HepG2 (cell line): Measurements from ENCODE around the gene CENPB. TPM values are rescaled to one million over a fixed set of nuclear protein-coding genes. Genes with fewer than 3 reads are reported as not detected.

Experiments used
- ELF3 ChIP-seq: IDR thresholded peaks from 2 replicates; pipeline ENCODE4 v1.6.1; 2016; ENCODE audit warnings: missing genetic modification reagents, missing compliant biosample characterization
- KLF16 ChIP-seq, 2 experiments: sonication (generic) in 1 of 2; formaldehyde crosslinking in 1 of 2; IDR thresholded peaks; 2 replicates each; pipeline versions ENCODE4 v1.6.1 to v1.8.0; 2016 to 2023; ENCODE audit warnings: missing genetic modification reagents in 2 of 2, missing compliant biosample characterization in 1 of 2
- NAIF1 ChIP-seq: sonication (generic); formaldehyde crosslinking; IDR thresholded peaks from 2 replicates; pipeline ENCODE4 v1.5.0; 2020; ENCODE audit warnings: mild to moderate bottlenecking, missing genetic modification reagents, borderline replicate concordance
- NR3C1 ChIP-seq: sonication (generic); formaldehyde crosslinking; IDR thresholded peaks from 2 replicates; pipeline ENCODE4 v1.4.0; 2020; ENCODE audit warnings: missing genetic modification reagents
- TFDP1 ChIP-seq: IDR thresholded peaks from 2 replicates; pipeline ENCODE4 v1.6.1; 2016; ENCODE audit warnings: missing compliant biosample characterization, missing genetic modification reagents, borderline replicate concordance
- THAP9 ChIP-seq: sonication (generic); formaldehyde crosslinking; IDR thresholded peaks from 2 replicates; pipeline ENCODE4; 2020; ENCODE audit warnings: missing genetic modification reagents, mild to moderate bottlenecking, borderline replicate concordance
- TOE1 ChIP-seq: sonication (generic); formaldehyde crosslinking; IDR thresholded peaks from 2 replicates; pipeline ENCODE4 v1.4.0; 2020; ENCODE audit warnings: mild to moderate bottlenecking, missing genetic modification reagents
- UBTF ChIP-seq: sonication (generic); formaldehyde crosslinking; IDR thresholded peaks from 2 replicates; pipeline ENCODE4 v1.4.0; 2020; ENCODE audit warnings: mild to moderate bottlenecking, missing genetic modification reagents
- ZGPAT ChIP-seq: IDR thresholded peaks from 2 replicates; pipeline ENCODE4 v1.6.1; 2016; ENCODE audit warnings: mild to moderate bottlenecking
- ZNF142 ChIP-seq: sonication (generic); formaldehyde crosslinking; IDR thresholded peaks from 2 replicates; pipeline ENCODE4 v1.4.0; 2020; ENCODE audit warnings: missing genetic modification reagents
- ZNF143 ChIP-seq: sonication (generic); formaldehyde crosslinking; IDR thresholded peaks from 2 replicates; pipeline ENCODE4 v1.4.0; 2020; ENCODE audit warnings: missing genetic modification reagents
- ZNF549 ChIP-seq: sonication (generic); formaldehyde crosslinking; IDR thresholded peaks from 2 replicates; pipeline ENCODE4 v1.5.0; 2020; ENCODE audit warnings: missing genetic modification reagents
- polyA plus RNA-seq, 8 experiments: library from polyadenylated mRNA; depleted of rRNA in 3 of 8; stranded (reverse) in 7 of 8; unstranded in 1 of 8; fragments of >200 nt; fragmentation: Illumina TruSeq in 4 of 8; extraction: Trizol in 4 of 8; gene quantifications; 2 replicates each; pipeline versions ENCODE4 v1.2.1 to v1.2.3, GENCODE V29; 2011 to 2016; ENCODE audit warnings: low read depth in 4 of 8, missing spikeins in 1 of 8, mixed read lengths in 1 of 8; ENCODE audit not compliant: insufficient read depth in 1 of 8
- total RNA-seq, 5 experiments: library from RNA; depleted of rRNA; stranded (reverse); fragments of >200 nt; fragmentation: Illumina TruSeq; extraction: Trizol; gene quantifications; 2 replicates each; pipeline ENCODE4 v1.2.3, GENCODE V29; 2016; ENCODE audit warnings: low read depth in 1 of 5

Gene CENPB
- total and polyA plus RNA-seq, 2 of the 13 experiments (the other 11 are each of a cell fraction or from before 2014, with no cell fraction given): 10.4 to 54.5 TPM

- peak; percentile 71; the same call in 1 of the 2 replicates for TF ChIP-seq TFDP1
- no peak for TF ChIP-seq NAIF1 (CRISPR knock-in tag)
- TF ChIP-seq THAP9 (CRISPR knock-in tag): no peak; the same call in 1 of the 2 replicates
- TF ChIP-seq ZNF142 (CRISPR knock-in tag): peak; percentile 26; the same call in 1 of the 2 replicates
- TF ChIP-seq TOE1 (CRISPR knock-in tag): no peak
- TF ChIP-seq UBTF (CRISPR knock-in tag): peak; percentile 76; the same call in 1 of the 2 replicates
- no peak for TF ChIP-seq NR3C1 (CRISPR knock-in tag)
- TF ChIP-seq KLF16 (CRISPR knock-in tag; IDR thresholded peaks at IDR 0.05): no peak
- TF ChIP-seq ELF3 (CRISPR knock-in tag): no peak
- no peak for TF ChIP-seq ZNF549 (CRISPR knock-in tag)
- TF ChIP-seq ZGPAT (CRISPR knock-in tag): no peak
- TF ChIP-seq ZNF143 (CRISPR knock-in tag): peak; percentile 62
Measured at GRCh38 chr20:3739054-3739925, 47.2 kb downstream of the CENPB start (continued).
